Neural cell (in vitro differentiated cells): Measurements from ENCODE around the gene SKI.

Experiments
- EZH2 ChIP-seq: fragments of 200-600, 300-800 bp; shearing (Covaris generic), sonication (generic); IDR thresholded peaks from 2 replicates; pipeline ENCODE4 v1.6.1; 2014; ENCODE audit warnings: antibody characterized with exemption, low read length, borderline replicate concordance, mild to moderate bottlenecking; ENCODE audit not compliant: insufficient read depth, poor library complexity, severe bottlenecking
- RAD21 ChIP-seq: fragments of 450-650 bp; conservative IDR thresholded peaks from 2 replicates; pipeline ENCODE4 v1.6.1; 2014; ENCODE audit warnings: antibody characterized with exemption, mild to moderate bottlenecking, moderate library complexity
- TF ChIP-seq, protein P1 (sequence below): fragments of 450-650 bp; IDR thresholded peaks from 2 replicates; pipeline ENCODE4 v1.5.1; 2014; ENCODE audit warnings: antibody characterized with exemption, mild to moderate bottlenecking, moderate library complexity; ENCODE audit not compliant: poor library complexity, severe bottlenecking
- TF ChIP-seq, protein P2 (sequence below): IDR thresholded peaks from 2 replicates; pipeline ENCODE4 v1.6.1; 2012; ENCODE audit warnings: borderline replicate concordance

DNA sequence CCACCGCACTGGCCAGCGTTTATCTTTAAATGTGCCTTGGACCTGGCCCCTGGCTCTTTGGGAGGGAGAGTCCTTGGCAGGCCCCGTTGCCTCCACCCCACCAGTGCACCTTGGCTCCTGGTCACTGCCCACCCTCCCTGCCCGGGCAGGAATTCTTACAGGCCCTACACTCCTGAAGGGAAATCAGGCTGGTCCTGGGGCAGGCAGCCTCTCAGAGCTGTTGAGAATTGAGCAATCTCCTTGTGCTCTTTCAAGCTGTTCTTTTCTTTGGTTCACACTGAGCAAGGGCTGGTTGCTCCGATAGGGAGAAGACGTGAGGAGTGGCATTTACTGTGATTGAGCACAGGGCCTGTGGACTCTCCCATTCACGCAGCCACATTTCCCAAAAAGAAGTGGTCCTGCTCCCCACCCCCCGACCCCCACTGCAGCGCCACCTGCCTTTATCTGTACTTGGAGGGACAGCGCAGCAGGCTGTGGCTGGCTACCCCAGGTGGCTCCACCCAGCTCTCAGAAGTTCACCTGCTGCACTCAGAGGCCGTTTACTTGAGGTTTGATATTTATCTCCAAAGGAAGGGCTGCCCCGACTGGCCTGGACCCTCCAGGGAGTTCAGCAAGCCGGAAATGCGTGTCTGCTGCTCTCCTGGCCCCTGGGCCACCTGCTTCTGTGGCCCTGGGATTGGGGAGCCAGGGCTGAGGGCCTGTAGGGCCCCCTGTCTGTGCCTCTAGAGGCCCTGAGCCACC, 47.8 kb downstream of the SKI start:
- TF ChIP-seq, protein P1, sequence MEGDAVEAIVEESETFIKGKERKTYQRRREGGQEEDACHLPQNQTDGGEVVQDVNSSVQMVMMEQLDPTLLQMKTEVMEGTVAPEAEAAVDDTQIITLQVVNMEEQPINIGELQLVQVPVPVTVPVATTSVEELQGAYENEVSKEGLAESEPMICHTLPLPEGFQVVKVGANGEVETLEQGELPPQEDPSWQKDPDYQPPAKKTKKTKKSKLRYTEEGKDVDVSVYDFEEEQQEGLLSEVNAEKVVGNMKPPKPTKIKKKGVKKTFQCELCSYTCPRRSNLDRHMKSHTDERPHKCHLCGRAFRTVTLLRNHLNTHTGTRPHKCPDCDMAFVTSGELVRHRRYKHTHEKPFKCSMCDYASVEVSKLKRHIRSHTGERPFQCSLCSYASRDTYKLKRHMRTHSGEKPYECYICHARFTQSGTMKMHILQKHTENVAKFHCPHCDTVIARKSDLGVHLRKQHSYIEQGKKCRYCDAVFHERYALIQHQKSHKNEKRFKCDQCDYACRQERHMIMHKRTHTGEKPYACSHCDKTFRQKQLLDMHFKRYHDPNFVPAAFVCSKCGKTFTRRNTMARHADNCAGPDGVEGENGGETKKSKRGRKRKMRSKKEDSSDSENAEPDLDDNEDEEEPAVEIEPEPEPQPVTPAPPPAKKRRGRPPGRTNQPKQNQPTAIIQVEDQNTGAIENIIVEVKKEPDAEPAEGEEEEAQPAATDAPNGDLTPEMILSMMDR = no peak
- TF ChIP-seq EZH2 (no peak), RAD21 (no peak)
- TF ChIP-seq, protein P2, sequence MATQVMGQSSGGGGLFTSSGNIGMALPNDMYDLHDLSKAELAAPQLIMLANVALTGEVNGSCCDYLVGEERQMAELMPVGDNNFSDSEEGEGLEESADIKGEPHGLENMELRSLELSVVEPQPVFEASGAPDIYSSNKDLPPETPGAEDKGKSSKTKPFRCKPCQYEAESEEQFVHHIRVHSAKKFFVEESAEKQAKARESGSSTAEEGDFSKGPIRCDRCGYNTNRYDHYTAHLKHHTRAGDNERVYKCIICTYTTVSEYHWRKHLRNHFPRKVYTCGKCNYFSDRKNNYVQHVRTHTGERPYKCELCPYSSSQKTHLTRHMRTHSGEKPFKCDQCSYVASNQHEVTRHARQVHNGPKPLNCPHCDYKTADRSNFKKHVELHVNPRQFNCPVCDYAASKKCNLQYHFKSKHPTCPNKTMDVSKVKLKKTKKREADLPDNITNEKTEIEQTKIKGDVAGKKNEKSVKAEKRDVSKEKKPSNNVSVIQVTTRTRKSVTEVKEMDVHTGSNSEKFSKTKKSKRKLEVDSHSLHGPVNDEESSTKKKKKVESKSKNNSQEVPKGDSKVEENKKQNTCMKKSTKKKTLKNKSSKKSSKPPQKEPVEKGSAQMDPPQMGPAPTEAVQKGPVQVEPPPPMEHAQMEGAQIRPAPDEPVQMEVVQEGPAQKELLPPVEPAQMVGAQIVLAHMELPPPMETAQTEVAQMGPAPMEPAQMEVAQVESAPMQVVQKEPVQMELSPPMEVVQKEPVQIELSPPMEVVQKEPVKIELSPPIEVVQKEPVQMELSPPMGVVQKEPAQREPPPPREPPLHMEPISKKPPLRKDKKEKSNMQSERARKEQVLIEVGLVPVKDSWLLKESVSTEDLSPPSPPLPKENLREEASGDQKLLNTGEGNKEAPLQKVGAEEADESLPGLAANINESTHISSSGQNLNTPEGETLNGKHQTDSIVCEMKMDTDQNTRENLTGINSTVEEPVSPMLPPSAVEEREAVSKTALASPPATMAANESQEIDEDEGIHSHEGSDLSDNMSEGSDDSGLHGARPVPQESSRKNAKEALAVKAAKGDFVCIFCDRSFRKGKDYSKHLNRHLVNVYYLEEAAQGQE = no peak
